Inferior parietal cortex (tissue), 1 donor: Measurements from ENCODE around the gene PTK7.
"Not testable (repeated sequence)": the region's sequence is repeated elsewhere in the genome, so short reads cannot be mapped to it uniquely, and the experiment has no call there.

Experiments
- DNase-seq: peaks from one replicate; pipeline ENCODE4 v3.0.0-alpha.2; 2016; ENCODE audit errors: extremely low spot score

Gene PTK7

DNA sequence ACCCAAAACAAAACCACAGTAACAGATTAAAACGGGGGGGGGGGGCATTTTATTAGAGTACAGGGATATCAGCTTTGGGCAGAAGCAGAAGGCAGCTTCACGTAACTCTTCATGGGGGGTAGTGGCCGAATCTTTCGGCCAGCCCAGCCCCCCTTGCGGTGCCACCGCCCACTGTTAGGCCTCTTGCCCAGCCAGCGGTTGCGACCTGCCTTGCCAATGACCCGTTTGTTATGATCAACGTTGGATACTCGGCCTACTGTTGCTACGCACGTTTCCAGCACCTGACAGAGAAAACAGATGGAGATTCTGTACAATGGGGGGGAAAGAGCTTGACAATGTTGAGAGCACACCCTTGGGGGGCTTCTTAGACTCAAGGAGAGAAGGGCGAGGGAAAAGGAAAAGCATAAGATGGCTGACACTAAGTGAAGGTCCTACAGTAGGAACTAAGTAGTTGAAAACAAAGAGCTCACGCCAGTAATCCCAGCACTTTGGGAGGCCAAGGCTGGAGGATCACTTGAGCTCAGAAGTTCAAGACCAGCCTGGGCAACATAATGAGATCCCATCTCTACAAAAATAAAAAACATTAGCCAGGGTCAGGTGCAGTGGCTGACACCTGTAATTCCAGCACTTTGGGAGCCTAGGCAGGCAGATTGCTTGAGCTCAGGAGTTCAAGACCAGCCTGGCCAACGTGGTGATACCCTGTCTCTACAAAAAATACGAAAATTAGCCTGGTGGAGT is 21.7 kb upstream of the PTK7 start:
- no peak for DNase-seq

DNA sequence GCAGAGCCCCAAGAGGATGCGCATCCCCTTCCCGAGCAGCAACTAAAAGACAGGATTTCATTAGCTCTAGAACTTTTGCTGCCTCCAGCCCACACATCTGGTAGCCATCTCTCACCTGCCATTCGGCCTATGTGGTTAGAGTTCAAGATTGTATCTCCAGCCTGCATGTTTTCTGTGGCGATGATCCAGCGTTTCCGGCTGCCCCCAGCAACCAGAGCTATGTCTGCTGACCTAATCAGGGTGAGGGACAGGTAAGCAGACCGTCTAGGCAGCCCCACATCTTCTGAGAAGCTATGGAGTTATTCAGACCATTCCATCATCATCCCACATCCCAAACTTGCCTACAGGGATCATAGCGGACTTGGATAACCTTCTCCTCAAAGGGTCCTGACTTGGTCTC is 20.1 kb upstream of the PTK7 start:
- no peak for DNase-seq

- DNase-seq = no peak
These were observed 17.6 kb upstream of the PTK7 start for GRCh38 chr6:43058531-43058930.

GRCh38 chr6:43059168-43060033 is 16.7 kb upstream of the PTK7 start, which contains the start of the genes KLC4 and MRPL2:
TSS of gene KLC4 (plus strand) at chr6:43059631. CDS start at chr6:43061336, 1,705 bp downstream.
TSS of gene MRPL2 (minus strand) at chr6:43059434. CDS start at chr6:43059381, 53 bp downstream.
- peak; percentile 99 for DNase-seq

DNA sequence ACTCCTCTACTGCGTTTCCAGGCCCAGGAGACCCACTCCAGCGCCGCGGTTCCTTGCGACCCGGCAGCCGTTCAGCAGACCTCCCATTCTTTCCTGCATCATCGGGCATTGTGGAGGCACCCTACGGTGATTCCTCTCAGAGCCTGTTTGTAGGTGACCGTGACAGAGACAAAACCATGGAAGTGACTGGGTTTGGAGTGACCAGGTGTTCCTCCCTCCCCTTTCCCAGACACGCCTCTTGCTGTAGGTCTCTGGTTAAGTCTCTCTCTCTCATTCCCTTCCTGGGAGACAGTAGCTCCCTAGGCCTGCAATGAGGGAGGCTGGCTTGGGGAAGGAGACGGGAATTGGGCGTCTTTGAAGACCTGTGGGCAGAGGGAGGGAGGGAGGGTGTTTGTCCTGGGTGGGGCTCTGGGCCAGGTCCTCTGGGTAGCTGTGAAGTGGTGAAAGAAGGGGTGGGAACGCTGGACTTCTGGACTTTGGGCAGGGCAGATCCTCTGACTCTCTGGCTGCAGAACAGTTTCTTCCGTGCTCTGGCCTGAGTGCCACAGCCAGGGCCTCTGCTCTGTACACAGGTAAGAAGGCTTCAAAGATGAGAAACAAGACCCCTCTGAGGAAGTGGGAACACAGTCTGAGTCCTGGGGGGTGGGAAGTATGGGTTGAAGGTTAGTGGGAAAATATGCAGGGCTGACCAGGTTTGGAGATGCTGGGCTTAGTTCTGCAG is 15.9 kb upstream of the PTK7 start:
- no peak for DNase-seq

DNA sequence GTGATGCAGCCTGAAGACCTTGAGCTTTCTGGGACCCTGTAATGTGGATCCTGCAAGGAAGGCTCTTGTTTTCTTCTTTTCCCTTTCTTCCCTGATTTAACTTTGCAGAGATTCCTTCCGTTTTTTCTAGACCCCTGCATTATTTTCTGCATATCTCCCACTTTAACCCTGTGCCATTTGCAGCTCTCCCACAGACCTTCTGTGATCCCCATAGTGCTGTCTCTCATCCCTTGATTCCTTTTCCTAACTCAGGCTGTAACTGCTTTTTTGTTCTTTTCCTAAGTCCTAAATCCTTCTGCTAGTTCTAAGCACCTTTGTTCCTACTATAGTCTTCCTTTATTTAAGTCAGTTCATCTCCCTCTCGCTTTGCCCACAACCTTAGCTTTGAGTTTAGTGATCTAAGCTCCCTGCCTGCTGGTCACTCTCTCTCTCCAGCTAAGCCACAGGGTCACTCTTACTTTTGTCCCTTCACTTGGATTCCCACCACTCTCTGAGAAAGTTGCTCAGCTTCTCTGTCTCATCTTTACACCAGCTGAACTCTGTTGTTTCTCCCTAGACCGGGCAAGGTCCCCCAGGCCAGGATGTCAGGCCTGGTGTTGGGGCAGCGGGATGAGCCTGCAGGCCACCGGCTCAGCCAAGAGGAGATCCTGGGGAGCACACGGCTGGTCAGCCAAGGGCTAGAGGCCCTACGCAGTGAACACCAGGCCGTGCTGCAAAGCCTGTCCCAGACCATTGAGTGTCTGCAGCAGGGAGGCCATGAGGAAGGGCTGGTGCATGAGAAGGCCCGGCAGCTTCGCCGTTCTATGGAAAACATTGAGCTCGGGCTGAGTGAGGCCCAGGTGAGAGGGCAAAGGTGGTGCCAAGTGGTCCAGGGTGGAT is 15.1 kb upstream of the PTK7 start:
- DNase-seq = no peak

GRCh38 chr6:43061861-43062260 is 14.3 kb upstream of the PTK7 start:
- no peak for DNase-seq

DNA sequence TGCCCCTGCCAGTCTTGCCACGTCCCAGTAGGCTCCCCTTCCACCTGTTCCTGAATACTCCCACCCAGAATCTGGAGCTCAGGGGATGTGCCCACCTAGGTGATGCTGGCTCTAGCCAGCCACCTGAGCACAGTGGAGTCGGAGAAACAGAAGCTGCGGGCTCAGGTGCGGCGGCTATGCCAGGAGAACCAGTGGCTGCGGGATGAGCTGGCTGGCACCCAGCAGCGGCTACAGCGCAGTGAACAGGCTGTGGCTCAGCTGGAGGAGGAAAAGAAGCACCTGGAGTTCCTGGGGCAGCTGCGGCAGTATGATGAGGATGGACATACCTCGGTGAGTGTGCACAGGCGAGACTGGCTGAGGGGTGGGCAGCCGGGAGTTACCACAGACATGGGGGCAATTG is 13.3 kb upstream of the PTK7 start:
- DNase-seq = no peak

GRCh38 chr6:43070028-43070632 is 6.0 kb upstream of the PTK7 start:
- DNase-seq = no peak

DNA sequence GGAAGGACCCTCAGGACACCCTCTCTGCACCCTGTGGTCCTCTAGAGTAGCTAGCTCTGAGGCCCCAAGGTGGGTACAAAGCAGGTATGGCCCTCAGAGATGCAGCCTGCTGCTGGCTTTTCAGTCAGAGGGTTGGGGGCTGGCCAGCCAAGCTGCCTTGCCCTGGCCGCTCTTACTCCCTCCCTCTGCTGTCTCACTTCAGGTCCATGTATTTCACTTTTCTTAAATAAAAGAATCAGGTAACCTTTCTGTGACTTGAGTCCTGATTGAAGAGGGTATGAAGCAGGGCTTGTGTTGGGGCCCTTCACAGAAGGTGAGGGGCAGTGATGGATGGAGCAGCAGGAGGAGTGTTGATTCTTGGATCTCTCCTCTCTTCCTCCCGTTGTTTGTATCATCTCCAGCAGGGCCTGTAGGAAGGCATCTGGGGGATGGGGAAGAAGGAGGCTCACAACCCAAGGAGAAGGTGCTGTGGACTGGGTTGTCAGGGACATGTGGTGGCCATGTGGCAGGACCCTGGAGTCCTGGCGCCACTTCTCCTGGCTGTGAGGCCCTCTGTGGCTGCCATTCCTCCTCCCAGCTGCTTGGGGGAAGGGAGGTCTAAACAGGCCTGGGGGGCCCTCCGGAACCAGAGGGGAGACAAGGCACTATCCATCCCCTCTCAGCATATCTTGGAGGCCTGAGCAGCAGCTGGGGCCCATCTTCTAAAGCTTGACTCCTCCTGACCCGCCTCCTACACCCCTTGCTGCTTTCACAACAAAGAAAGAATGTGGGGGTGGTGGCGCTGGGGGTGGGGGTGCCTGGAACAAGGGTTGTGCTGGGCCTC is 1.1 kb upstream of the PTK7 start:
- DNase-seq = no peak

- DNase-seq = no peak
These were observed 584 bp downstream of the PTK7 start for GRCh38 chr6:43076464-43077332.

DNA sequence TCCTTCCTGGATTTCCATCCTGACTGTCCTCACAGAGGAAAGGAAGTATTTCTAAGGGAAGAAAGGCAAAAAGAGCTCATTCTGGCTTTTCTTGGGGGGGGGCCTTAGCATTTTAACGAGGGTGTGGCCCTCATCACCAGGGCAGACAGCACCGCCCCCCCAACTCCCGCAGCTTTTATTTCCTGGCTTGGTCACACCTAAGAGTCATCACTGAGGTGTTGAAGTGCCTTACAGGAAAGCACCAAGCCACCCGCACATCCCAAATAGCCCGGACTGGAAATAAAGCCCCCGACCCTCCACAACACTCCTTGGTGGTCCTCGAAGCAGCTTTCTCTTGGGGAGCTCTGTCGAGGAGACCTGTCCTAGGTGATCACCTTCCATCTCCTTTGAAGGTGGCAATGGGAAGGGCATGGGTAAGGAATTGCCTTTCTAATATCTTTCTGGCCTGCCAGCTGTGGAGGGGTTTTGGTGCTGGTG is 1.3 kb downstream of the PTK7 start:
- no peak for DNase-seq

- no peak for DNase-seq
These were observed 1.9 kb downstream of the PTK7 start for GRCh38 chr6:43077981-43078511.

- DNase-seq = no peak
These were observed 2.6 kb downstream of the PTK7 start for GRCh38 chr6:43078691-43079090.

DNA sequence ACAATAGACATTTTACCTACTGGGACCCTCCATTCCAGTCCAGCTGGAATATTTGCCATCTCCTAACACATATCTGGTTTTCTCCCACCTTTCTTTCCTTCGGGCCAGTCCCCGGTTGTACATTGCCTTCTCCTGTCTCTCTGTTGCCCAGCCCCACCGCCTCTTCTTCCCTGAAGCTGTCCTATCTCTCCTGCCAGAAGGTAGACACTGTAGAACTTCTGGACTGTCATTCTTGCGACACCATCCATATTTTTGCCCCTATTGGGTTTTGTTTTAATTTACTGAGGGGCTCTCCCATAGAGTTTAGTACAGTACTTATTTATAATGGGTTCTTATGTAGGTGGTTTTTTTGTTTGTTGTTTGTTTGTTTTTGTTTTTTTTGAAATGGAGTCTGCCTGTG is 4.9 kb downstream of the PTK7 start:
- no peak for DNase-seq

GRCh38 chr6:43081922-43082321 is 5.8 kb downstream of the PTK7 start:
- not testable (repeated sequence) for DNase-seq

- no peak for DNase-seq
These were observed 6.9 kb downstream of the PTK7 start for GRCh38 chr6:43082806-43083655.
